Transverse colon (tissue), 4 donors: ENCODE measurements around the gene PDE4B.

Source experiments
- CTCF ChIP-seq, 5 experiments: fragments of 200-600 bp in 3 of 5; fragments of 450-650 bp in 2 of 5; sonication (generic) in 3 of 5; IDR thresholded peaks; 1 replicate in 2 of 5; 2 replicates in 3 of 5; pipeline ENCODE4 v1.5.1; 2016 to 2017; ENCODE audit warnings: antibody characterized with exemption in 5 of 5, inconsistent platforms in 3 of 5, mild to moderate bottlenecking in 2 of 5, moderate library complexity in 1 of 5
- POLR2A ChIP-seq: fragments of 450-650 bp; IDR thresholded peaks from one replicate; pipeline ENCODE4 v1.6.1; 2016; ENCODE audit warnings: antibody characterized with exemption, mild to moderate bottlenecking, moderate library complexity
- POLR2AphosphoS5 ChIP-seq, 3 donors: sonication (generic); formaldehyde crosslinking; IDR thresholded peaks; one replicate each; pipeline ENCODE4 v1.6.1; 2016; ENCODE audit warnings: antibody characterized with exemption in 3 of 3

DNA sequence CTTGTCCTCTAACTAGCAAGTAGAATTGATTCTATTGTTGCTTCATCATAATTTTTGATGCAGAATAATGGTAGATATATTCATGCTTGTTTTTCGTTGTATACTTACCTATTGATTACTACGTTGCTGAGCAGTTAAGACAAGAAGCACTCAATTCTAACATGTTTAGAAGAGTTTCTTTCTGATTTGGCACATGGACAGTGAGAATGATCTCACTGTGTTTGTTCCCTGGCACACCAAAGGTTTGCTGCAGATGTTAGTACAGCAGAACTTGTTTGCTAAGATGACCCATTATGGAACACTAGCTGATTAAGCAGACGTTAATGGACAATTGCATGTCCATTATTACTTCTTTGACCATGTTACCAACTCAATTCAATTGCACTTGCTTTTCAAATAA, 556.5 kb downstream of the PDE4B start:
- TF ChIP-seq POLR2A (no peak), CTCF (IDR thresholded peaks at IDR 0.05) (no peak), POLR2AphosphoS5 (IDR thresholded peaks at IDR 0.05) (no peak)
